Inflammatory macrophage treated with lipopolysaccharide for 1 hour (primary cell): Measurements from ENCODE around the gene TBL2.
"Not testable (repeated sequence)": the region's sequence is repeated elsewhere in the genome, so short reads cannot be mapped to it uniquely, and the experiment has no call there.

ENCODE experiments used
- DNase-seq, 2 donors: peaks; one replicate each; pipeline ENCODE4 v3.0.0-alpha.2; 2020 to 2022

Gene TBL2, protein sequence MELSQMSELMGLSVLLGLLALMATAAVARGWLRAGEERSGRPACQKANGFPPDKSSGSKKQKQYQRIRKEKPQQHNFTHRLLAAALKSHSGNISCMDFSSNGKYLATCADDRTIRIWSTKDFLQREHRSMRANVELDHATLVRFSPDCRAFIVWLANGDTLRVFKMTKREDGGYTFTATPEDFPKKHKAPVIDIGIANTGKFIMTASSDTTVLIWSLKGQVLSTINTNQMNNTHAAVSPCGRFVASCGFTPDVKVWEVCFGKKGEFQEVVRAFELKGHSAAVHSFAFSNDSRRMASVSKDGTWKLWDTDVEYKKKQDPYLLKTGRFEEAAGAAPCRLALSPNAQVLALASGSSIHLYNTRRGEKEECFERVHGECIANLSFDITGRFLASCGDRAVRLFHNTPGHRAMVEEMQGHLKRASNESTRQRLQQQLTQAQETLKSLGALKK

DNA sequence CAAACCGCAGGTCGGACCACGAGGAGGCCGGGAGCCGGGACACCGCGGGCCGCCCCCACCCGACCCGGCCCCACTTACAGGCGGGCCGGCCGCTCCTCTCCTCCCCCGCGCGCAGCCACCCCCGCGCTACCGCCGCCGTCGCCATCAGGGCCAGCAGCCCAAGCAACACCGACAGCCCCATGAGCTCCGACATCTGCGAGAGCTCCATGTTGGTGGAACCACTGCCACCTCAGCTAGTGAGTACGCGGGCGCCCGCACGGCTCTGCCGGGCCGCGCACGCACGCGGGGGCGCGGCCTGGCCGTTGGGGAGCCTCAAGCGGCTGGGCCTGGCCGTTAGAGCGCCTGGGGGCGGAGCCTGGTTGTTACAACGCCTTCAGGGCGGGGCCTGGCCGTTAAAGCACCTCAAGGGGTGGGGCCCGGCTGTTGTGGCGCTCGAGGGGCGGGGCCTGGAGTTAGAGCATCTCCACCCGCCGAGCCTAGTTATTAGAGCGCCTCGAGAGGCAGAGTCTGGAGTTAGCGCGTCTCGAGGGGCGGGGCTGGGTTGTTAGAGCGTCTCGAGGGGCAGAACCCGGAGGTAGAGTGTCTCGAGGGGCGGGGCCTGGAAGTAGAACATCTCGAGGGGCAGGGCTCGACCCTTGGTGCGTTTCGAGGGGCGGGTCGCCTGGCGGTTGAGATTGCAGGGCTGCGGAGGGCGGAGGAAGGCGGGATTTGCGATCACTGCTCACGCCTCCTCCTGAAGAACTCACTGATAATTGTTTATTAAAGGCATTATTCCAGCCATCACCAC lies at the start of gene TBL2:
Gene TBL2, minus strand, starts transcription at position 238 of the 787 bp plus-strand sequence. Its CDS starts 30 bp downstream, at position 208.
- peak; percentile 98 to 100 for DNase-seq

DNA sequence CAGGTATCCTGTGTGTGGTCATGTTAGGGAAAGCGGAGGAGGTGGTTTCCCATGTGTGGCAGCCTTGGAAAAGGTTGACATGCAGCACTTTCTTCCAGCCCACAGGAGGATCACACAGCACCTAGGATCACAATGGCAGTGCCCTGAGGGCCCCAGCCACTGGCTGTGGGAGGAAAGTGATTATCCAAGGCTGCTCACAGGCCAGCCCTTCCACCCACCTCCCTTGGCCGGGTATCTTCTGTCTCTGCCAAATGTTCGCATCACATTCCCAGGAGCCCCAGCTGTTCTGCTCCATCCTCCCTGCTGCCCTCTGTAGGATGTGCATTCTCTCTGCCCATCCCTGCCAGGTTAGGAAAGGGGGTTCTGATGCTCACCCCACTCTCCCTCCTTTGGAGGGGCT lies 48.4 kb upstream of the TBL2 start:
- DNase-seq: no peak

DNA sequence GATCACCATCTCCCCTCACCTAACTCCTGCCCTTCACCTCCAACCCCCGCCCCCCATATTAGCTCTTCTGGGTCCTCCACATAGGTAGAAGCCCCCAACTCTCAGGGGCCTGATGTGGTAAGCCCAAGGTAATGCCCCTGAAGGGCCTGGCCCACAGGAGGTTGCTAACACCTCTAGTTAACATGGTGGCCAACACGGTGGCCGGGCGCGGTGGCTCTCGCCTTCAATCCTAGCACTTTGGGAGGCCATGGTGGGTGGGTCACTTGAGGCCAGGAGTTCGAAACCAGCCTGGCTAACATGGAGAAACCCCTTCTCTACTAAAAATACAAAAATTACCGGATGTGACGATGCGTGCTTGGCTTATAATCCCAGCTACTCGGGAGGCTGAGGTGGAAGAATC lies 46.9 kb upstream of the TBL2 start:
- DNase-seq: no peak

DNA sequence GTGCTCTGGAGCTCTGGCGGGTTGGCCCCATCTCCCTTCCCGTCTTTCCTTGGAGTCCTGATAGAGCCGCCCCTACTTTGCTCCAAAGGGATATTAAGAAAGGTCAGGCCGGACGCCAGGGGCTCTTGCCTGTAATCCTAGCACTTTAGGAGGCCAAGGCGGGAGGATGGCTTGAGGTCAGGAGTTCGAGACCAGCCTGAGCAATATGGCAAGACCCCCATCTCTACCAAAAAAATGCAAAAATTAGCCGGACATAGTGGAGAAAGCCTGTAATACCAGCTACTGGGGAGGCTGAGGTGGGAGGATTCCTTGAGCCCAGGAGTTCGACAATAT lies 46.3 kb upstream of the TBL2 start:
- DNase-seq: no peak

DNA sequence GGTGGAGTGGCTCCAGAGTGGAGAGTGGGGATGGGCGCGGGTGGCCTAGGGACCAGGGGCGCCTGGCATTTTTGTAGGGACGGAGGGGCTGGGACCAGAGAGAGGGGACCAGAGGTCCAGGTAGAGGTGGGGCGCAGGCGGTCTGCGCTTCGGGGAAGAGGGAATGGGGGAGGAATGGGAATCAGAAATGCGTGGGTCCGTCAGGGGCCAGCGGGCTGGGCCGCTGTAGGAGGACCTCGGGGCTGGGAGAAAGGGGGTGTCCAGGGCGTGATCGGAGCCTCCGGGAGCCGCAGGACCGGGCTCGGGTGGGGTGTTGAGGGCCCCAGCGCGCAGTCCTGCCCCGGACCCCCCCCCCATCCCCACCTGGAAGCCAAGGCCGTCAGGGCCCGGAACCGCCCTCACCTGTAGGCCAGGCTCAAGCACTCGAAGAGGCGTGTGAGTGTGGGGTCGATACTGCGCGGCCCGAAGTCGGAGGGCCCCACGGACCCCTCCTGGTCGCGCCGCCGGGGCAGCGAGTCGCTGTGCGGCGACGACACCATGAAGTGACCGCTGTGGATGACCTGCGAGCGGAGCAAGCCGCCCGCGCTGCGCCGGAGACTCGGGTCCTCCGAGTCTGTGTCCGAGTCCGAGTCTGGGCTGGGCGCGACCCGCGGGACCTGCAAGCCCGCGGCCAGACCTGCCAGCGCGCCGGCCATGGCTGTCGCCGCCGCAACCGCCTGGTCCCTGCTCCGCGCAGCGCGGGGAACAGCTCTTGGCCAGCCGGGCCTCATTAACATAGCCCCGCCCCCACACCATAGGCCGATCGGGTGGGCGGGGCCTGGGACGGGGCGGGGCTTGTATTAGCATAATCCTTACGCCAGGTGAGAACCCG lies 45.7 kb upstream of the TBL2 start, which contains the start of gene MLXIPL:
Gene MLXIPL, minus strand, starts transcription at position 725 of the 871 bp plus-strand sequence. Its CDS starts 30 bp downstream, at position 695.
- DNase-seq: peak; percentile 56 to 80

DNA sequence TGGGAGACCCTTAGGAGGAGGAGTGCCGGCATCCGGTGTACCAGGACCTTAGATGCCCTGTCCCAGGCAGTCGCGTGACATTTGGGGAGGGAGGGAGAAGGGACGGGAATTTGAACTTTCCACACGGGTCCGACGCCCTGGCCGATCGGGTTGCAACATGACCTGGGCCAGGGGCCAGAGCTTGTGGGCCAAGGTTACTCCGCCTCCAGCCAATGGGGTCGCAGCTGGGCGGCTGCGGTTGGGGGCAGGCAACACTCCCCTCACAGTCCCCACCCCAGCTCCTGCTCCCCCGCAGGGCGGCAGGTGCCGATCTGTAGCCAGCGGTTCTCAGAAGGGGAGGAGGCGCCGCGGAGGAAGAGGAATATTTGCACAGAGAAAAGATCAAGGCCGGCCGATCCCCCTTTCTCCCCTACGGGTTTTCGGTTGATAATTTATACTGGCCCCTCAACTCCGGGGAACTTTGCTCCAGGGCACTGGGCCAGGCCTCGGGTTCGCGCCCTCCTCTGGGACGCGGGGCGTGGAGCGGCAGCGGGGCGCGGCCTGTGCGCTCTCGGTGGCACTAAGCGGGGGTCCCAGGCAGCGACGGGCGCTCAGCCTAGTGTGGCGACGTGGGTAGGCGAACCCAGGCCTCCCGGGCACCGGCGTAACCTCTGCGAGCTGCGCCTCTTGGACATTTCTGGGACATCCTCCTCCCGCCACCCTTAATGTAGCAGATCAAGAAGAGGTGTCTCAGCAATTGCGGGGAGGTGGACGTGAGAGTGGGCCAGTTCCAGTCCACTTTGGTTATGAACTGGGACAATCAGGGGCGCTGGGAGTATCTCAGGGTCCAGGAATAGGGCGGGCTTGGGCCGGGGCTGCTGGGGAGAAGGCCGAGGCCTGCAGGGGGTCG lies 44.8 kb upstream of the TBL2 start:
- no peak for DNase-seq

DNA sequence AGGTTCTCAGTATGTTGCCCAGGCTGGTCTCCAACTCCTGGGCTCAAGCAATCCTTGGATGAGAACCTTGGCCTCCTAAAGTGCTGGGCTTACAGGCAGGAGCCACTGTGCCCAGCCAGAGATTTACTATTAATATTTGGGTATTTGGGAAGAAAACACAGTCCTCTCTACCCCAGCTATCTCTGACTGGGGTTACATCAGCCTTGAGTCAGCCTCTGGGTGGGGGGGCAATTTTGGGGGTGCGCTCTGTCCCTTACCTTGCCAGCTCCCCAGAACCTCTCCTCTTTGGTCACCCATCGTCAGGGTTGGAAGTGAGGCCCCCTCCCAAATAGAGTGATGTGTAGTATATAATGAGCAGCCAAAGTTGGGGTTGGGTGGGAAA lies 44.1 kb upstream of the TBL2 start:
- no peak for DNase-seq

DNA sequence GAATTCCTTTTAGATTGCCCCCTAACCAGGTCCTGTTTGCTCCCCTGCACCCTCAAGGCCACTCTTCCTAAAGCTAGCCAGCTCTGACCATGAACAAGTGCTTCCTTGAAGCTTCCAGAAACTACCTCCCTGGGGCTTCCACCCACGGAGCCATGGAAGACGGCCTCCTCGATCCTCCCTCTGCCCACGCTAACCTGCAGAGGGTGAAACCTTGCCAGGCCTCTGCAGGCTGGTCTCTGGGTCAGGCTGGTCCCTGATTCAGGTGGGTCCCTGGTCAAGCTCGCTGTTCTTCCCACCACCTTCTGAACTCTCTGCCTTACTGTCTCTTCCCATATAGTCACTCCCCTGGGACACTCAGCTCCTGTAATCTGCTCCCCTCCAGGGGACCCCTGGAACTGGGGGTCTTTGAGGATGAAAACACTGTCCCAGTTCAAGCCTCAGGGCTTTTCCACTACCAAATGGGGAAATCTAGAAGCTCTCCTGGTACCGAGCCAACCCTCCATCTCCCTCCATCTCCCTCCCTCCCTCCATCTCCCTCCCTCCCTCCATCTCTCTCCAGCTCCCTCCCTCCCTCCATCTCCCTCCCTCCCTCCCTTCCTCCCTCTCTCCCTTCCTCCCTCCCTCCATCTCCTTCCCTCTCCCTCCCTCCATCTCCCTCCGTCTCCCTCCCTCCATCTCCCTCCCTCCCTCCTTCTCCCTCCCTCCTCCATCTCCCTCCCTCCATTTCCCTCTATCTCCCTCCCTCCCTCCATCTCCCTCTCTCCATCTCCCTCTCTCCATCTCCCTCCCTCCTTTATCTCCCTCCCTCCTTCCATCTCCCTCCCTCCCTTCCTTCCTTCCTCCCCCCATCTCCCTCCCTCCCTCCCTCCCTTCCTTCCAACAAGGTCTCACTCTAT lies 43.0 kb upstream of the TBL2 start:
- DNase-seq: no peak

DNA sequence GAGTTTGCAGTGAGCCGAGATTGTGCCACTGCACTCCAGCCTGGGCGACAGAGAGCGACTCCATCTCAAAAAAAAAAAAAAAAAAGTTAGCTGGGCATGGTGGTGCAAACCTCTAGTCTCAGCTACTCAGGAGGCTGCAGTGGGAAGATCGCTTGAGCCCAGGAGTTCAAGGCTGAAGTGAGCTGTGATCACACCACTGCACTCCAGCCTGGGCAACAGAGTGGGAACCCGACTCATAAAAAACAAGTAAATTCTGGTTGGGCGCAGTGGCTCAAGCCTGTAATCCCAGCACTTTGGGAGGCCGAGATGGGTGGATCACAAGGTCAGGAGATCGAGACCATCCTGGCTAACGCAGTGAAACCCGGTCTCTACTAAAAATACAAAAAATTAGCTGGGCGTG lies 41.0 kb upstream of the TBL2 start:
- not testable (repeated sequence) for DNase-seq

DNA sequence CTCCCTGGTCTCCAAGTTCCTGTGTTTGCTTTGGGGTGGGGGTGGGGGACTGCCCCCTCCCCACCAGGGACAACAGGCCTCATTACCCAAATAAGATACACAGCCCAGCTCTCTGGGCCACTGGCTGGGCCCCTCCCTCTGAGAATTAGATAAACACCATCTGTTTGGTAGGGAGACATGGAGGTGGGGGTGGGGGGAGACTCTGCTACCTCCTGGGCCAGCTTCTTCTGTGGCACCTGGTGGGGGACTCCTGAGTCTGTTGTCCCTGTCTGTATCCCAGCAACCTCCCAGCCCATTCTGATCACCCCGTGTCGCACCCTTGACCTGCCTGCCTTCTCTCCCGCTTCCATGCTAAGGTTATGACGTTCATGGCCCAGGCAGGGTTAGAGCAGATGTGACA lies 40.2 kb upstream of the TBL2 start:
- no peak for DNase-seq

DNA sequence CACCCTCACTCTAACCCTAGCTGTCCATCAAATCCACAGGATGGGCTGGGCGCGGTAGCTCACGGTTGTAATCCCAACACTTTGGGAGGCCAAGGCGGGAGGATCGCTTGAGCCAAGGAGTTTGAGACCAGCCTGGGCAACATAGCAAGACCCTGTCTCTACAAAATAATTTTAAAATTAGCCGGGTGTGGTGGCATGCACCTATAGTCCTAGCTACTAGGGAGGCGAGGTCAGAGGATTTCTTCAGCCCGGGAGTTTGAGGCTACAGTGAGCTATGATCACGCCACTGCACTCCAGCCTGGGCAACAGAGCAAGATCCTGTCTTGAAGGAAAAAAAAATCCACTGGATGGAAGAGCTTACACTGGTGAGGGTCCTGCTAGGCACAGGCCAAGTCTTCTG lies 39.1 kb upstream of the TBL2 start:
- not testable (repeated sequence) for DNase-seq

DNA sequence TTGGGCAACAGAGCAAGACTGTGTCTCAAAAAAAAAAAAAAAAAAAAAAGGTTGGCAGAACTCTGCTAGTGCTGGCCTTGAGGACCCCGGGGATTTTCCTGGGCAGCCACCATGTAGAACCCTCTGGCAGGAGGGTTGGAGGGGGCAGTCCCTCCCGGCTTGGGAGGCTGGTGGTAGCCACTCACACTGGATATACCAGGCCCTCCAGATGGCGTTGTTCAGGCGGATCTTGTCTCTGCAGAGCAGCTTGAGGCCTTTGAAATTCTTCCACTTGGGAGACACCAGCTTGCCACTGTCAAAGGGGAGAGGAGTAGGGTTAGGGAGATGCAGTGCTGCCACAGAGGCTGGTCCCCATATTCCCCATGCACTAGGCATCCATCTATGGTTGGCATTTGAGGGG lies 37.5 kb upstream of the TBL2 start:
- DNase-seq: no peak

DNA sequence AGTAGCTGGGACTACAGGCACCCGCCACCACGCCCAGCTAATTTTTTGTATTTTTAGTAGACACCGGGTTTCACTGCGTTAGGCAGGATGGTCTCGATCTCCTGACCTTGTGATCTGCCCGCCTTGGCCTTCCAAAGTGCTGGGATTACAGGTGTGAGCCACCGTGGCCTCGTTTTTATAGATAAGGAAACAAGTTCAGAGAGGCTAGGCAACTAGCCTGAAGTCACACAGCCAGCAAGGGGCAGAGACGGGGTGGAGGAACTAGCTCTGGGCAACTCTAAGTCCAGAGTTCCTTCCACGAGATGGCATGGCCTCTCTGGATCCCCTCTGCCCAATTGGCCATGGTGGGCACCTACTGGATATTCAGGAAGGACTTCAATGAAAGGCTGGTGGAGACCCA lies 36.6 kb upstream of the TBL2 start:
- DNase-seq: not testable (repeated sequence)

DNA sequence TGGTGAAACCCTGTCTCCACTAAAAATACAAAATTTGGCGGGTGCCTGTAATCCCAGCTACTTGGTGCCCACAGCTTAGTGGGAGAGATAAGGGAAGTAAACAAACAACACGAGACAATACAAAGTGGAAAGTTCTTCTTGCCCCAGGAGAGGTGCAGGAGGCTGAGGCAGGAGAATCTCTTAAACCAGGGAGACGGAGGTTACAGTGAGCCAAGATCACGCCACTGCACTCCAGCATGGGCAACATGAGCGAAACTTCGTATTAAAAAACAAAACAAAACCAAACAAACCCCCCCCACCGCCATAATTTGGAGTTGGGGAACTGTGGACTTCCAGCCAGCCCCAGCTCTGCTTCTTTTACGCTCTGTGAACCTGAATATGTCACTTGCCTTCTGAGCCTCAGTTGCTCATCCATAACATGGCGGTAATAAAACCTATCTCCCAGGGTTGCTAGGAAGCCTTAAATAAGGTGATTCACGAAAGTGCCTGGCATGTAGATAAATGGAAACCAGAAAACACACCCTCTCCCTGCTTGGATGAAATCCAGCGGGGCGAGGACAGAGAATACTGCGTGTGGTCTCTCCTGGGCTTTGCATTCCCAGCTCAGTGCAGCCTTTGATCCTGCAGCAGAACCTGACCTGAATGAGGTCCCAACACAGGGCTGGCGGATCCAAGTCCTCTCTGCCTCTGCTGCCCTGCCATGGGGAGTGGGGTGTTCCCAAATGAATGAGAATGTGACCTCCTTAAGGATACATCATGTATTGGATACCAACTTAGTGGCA lies 35.8 kb upstream of the TBL2 start:
- no peak for DNase-seq

DNA sequence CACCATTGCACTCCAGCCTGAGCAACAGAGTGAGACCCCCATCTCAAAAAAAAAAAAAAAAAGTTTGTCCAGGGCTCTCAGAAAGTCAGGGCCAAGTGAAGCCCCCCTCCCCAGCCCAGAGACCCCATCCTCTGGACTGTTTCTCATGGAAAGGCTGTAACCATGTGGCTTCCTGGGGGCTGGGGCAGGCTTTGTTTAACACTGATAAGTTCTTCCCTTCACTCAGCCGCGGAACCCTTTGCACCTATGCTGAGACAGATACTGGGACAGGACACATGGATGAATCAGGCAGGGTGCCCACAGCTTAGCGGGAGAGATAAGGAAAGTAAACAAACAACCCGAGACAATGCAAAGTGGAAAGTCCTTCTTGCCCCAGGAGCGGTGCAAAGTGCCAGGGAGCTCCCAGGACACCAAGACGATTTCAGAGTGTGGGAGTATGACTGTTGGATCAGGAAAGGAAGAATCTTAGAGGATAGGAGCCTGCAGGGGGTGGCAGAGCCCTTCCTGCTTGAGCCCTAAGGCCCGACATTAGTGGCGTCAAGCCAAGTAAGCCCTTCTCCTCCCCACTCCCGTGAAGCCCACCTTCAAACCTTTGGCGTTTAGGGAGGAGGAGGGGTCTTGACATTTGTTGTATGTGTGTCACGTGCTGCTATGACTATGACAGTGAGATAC lies 34.4 kb upstream of the TBL2 start:
- peak; percentile 25 to 34 for DNase-seq

DNA sequence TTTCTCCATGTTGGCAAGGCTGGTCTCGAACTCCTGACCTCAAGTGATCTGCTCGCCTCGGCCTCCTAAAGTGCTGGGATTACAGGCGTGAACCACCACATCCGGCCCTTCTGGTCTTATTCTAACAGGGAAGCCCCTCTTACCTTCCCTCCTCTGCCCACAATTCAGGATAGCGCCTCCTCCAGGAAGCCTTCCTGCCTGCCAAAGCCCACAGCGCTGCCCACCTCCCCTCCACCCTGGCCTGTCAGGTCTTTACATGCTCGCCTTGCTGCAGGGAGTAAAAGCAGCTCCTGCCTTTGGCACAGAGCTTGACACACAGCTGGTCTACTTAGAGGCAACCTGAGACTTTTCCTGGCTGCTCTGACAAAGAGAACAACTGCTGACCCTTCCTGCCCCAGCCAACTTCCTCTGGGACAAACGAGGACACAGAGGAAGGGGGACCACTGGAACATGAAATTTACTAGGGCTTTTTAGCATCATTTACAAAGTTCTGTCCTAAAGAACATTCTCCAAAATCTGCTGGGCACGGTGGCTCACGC lies 32.7 kb upstream of the TBL2 start:
- no peak for DNase-seq

DNA sequence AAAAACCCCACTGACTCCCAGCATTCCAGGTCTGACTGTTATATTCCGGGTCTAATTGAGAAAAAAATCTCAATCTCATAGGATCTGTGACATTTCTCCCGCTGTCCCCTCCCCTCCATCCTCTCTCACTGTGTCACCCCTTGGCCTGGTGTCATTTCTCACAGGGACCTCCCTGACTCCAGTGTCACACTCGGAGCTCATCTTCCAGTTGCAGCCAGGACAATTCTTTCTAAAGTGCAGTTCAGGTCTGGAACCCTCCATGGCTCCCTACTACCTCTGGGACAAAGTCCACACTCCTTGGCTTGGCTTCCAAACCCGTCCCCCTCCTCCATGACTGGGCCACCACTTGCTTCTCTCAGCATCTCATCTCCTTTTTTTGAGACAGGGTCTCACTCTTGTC lies 31.7 kb upstream of the TBL2 start:
- DNase-seq: no peak

DNA sequence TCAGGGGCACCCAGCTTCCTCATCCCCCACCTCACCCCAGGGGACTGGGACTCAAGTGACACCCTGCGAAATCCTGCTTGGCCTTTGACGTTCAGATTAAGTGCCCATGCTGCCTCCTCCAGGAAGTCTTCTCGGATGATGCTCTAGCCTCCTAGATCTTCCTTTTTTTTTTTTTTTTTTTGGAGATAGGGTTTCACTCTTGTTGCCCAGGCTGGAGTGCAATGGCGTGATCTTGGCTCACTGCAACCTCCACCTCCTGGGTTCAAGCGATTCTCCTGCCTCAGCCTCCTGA lies 29.3 kb upstream of the TBL2 start:
- DNase-seq: not testable (repeated sequence)
